Muscle of leg (tissue), 11 donors: Measurements from ENCODE around the gene CD164L2. TPM values are rescaled to one million over a fixed set of nuclear protein-coding genes. Genes with fewer than 3 reads are reported as not detected.

ENCODE experiments used
- DNase-seq: peaks from one replicate; pipeline ENCODE4 v3.0.0; 2013
- H3K27ac ChIP-seq: one replicate; pipeline ENCODE4 v1.5.1; 2013; ENCODE audit warnings: mild to moderate bottlenecking, low read length, control low read depth
- H3K27me3 ChIP-seq: one replicate; pipeline ENCODE4 v1.6.1; 2013; ENCODE audit warnings: low read length; ENCODE audit not compliant: control insufficient read depth, insufficient read depth
- H3K36me3 ChIP-seq: one replicate; pipeline ENCODE4 v1.6.1; 2013; ENCODE audit warnings: low read length; ENCODE audit not compliant: control insufficient read depth, insufficient read depth
- H3K4me1 ChIP-seq: one replicate; pipeline ENCODE4 v1.6.1; 2013; ENCODE audit warnings: low read length; ENCODE audit not compliant: control insufficient read depth, insufficient read depth
- H3K4me3 ChIP-seq: one replicate; pipeline ENCODE4 v1.5.1; 2013; ENCODE audit warnings: low read length, control low read depth
- H3K9me3 ChIP-seq: replicated peaks from 2 replicates; pipeline ENCODE4 v1.6.1; 2013; ENCODE audit warnings: low read depth, low read length; ENCODE audit not compliant: control insufficient read depth
- WGBS: methylation state at CpG from one replicate; pipeline ENCODE4 v1.1.5; 2013; ENCODE audit warnings: missing lambda C conversion rate; ENCODE audit not compliant: insufficient coverage; 5-methylcytosine and 5-hydroxymethylcytosine counted together
- polyA plus RNA-seq, 8 donors: library from polyadenylated mRNA; unstranded; fragments of 120-200 nt; gene quantifications; one replicate each; pipeline versions ENCODE4 v1.2.1 to v1.2.3, GENCODE V29; 2013; ENCODE audit warnings: inconsistent platforms in 1 of 8, low replicate concordance in 1 of 8; ENCODE audit not compliant: insufficient read length in 8 of 8, insufficient read depth in 1 of 8
- total RNA-seq: library from RNA; stranded (reverse); fragments of 120-200 nt; gene quantifications from one replicate; pipeline ENCODE4 v1.2.4, GENCODE V29; 2013

The CD164L2 gene
- total and polyA plus RNA-seq, 9 donors = 0.48 TPM; not detected in 8

DNA sequence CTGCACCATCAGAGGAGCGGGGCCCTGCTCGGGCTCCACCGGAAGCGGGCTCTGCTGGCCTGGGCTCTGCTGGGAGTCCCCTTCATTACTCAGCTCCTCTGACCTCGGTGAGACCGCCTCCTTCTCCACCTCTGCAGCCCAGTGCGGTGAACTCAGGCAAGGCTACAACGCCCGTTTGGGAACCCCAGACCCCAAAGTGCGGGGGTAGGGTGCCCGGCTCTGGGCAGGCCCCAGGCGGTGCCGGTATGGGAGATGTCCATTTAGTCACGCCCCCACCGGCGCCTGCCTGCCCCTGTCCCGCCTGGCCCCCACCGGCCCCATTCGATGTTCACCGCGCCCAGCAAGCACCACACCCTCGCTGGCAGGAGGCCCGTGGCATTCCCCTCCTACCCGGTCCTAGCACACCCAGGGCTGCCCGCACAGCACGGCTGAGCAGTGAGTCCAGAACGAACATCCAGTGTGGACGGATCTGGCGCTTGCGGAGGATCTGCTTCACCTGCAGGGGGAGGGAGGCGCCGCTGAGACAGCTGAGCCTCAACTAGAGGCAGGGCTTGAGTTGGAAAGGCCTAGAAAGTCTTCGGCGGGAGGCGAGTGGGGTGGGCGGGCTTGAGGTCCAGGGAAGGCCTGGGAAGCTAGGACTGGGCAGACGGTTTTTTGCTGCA lies 26.4 kb downstream of the CD164L2 start:
- no peaks in the 10 kb centered on the region for H3K9me3 ChIP-seq
- WGBS = 63% methylated on average over 34 of the region's 37 CpGs
- peaks cover 22% of the 10 kb centered on the region for H3K4me1 ChIP-seq
- no peak overlapping the region for H3K27ac ChIP-seq
- DNase-seq = no peak
- H3K36me3 ChIP-seq = peaks cover 19% of the 10 kb centered on the region
- H3K4me3 ChIP-seq = no peak overlapping the region
- peaks cover 21% of the 10 kb centered on the region for H3K27me3 ChIP-seq

DNA sequence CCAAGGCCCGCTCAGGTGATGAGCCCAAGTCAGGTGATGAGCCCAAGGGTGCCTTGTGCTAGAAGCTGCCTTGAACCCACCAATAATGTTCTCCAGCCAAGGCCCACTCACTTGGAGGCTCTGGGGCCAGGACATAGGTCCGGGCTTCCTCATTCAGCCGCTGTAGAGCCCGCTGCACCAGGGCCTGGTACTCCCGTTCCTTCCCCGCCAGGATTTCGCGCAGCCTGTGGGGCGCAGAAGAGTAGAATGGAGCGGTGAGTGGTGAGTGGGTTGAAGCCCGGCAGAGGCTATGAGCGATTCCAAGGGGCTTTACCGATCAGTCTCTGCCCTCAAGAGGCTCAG lies 26.9 kb downstream of the CD164L2 start:
- Histone ChIP-seq H3K4me3 (no peak overlapping the region), H3K36me3 (peaks cover 14% of the 10 kb centered on the region), H3K4me1 (peaks cover 24% of the 10 kb centered on the region), H3K27me3 (peaks cover 26% of the 10 kb centered on the region), H3K27ac (no peak overlapping the region), H3K9me3 (no peaks in the 10 kb centered on the region)
- no peak for DNase-seq
- 84% methylated on average over 13 of the region's 13 CpGs for WGBS

GRCh38 chr1:27355683-27356082 lies 27.4 kb downstream of the CD164L2 start:
- Histone ChIP-seq H3K27me3 (peaks cover 31% of the 10 kb centered on the region), H3K4me3 (no peak overlapping the region), H3K9me3 (no peaks in the 10 kb centered on the region), H3K36me3 (peaks cover 14% of the 10 kb centered on the region), H3K4me1 (peaks cover 29% of the 10 kb centered on the region), H3K27ac (no peak overlapping the region)
- WGBS = 84% methylated on average over 4 of the region's 5 CpGs
- no peak for DNase-seq

GRCh38 chr1:27353629-27354028 lies 29.5 kb downstream of the CD164L2 start:
- Histone ChIP-seq H3K9me3 (no peaks in the 10 kb centered on the region), H3K36me3 (peaks cover 14% of the 10 kb centered on the region), H3K27ac (no peak overlapping the region), H3K4me3 (no peak overlapping the region), H3K27me3 (peaks cover 38% of the 10 kb centered on the region), H3K4me1 (peaks cover 33% of the 10 kb centered on the region)
- no peak for DNase-seq
- WGBS = 64% methylated on average over 2 of the region's 3 CpGs

DNA sequence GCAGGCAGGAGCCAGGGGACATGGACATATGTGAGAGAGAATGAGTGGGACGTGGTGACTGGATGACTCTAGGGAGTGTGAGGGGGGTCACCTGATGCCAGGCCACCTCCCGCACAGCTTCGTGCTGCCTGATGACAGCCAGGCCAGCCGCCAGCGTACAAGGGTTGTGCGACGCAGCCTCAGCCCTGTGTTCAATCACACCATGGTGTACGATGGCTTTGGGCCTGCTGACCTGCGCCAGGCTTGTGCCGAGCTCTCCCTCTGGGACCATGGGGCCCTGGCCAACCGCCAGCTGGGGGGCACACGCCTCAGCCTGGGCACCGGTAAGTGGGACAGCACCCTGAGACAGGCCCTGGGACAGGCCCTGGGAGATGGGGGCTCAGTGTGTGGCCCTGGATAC lies 30.0 kb downstream of the CD164L2 start:
- Histone ChIP-seq H3K27ac (no peak overlapping the region), H3K9me3 (no peaks in the 10 kb centered on the region), H3K27me3 (peaks cover 37% of the 10 kb centered on the region), H3K4me3 (no peak overlapping the region), H3K4me1 (peaks cover 33% of the 10 kb centered on the region), H3K36me3 (peaks cover 14% of the 10 kb centered on the region)
- 83% methylated on average over 13 of the region's 13 CpGs for WGBS
- DNase-seq = no peak

DNA sequence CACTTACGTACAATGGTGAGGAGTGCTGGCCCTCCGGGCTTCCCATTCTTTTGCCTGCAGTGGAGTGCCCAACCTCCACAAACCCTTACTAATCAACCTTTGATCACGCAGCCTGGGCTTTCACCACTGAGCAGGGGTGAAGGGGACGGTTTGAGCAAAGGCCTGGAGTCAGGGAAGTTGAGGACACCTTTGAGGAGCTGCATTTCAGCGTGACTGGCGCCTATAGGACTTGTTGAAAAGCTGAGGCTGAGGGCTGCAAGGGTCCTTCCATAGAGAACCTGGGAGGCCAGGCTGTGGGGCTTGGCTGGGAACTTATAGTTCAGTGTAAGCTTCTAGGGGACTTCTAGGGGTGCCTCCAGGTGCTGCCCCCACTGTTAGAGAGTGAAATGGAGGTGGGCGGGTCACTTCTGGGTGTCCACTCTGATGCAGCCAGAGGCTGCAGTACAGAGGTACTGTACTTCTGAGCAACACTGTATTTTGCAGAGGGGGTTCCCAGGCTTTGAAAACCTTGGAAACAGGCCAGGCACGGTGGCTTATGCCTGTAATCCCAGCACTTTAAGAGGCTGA lies 31.5 kb downstream of the CD164L2 start:
- H3K4me1 ChIP-seq = peaks cover 21% of the 10 kb centered on the region
- no peak for DNase-seq
- peaks cover 10% of the 10 kb centered on the region for H3K36me3 ChIP-seq
- WGBS = 46% methylated on average over 5 of the region's 8 CpGs
- no peak overlapping the region for H3K4me3 ChIP-seq
- H3K27ac ChIP-seq = no peak overlapping the region
- H3K9me3 ChIP-seq = no peaks in the 10 kb centered on the region
- H3K27me3 ChIP-seq = peaks cover 34% of the 10 kb centered on the region

DNA sequence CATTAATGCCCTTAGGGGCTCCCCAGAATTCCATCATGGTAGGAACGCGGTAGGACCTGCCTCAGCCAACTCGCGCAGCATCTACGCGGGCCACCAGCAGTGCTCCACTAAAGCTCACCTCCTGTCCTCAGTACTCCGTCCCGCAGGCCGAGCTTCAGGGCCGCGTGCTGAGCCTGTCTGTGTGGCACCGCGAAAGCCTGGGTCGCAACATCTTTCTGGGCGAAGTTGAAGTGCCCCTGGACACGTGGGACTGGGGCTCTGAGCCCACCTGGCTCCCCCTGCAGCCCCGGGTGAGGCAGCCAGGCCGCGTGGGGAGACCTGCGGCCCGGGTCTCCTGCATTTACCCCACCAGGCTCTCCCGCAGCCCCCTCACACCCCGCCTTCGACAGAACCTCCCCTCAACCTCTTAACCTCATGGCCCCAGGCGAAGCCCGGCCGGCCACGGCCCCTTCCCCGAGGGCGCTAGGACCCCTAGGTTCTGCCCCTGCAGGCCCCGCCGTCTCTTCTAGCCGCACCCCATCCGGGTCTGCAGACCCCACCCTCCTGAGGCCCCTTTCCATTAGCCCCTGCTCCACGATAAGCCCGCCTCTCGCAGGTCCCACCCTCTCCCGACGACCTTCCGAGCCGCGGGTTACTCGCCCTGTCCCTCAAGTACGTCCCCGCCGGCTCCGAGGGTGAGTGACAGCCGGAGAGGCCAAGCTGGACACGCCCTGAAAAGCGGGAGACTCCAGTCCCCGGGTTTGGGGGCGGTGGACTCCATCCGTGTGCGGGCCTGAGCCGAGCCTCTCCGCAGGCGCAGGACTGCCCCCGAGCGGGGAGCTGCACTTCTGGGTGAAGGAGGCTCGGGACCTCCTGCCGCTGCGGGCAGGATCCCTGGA lies 32.2 kb downstream of the CD164L2 start:
- H3K9me3 ChIP-seq = no peaks in the 10 kb centered on the region
- peaks cover 21% of the 10 kb centered on the region for H3K4me1 ChIP-seq
- 10% methylated on average over 55 of the region's 62 CpGs for WGBS
- H3K27me3 ChIP-seq = peaks cover 37% of the 10 kb centered on the region
- H3K36me3 ChIP-seq = peaks cover 7% of the 10 kb centered on the region
- DNase-seq = peak; percentile 71
- peak overlapping the region; percentile 25 for H3K4me3 ChIP-seq
- H3K27ac ChIP-seq = no peak overlapping the region

DNA sequence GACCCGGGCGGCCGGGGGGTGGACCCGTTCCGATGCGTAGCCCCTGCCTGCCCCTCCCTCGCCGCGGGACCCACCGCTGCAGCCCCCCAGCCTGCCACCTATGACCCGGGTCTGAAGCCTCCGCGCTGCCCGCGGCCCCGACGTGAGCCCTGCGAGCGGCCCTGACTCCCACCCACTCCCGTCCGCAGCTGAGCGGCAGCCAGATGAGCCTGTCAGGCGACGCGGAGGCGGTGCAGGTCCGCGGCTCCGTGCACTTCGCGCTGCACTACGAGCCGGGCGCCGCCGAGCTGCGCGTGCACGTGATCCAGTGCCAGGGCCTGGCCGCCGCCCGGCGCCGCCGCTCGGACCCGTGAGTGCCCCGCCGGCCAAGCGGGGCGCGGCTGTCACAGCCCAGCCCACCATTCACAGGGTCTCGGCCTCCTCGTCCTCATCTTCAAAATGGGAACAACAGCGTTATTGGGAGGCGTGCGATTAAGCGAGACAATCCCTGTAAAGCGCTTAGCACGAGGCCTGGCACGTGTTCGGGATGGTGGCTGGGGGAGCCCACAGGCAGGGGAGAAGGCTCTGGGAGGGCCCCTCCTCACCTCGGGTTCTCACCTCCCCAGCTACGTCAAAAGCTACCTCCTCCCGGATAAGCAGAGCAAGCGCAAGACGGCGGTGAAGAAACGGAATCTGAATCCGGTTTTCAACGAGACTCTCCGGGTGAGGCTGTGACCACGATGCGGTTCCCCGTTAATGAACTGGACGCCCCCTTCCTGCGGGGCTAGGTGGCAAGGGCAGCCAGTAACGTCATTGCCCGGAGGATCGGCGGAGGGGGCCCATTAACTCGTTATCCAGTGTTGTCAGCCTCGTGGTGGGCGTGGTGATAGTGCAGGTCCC lies 33.1 kb downstream of the CD164L2 start:
- Histone ChIP-seq H3K36me3 (no peaks in the 10 kb centered on the region), H3K4me1 (peaks cover 21% of the 10 kb centered on the region), H3K27me3 (peaks cover 37% of the 10 kb centered on the region), H3K4me3 (peak overlapping the region; percentile 30), H3K27ac (no peak overlapping the region), H3K9me3 (no peaks in the 10 kb centered on the region)
- peak; percentile 82 for DNase-seq
- 5% methylated on average over 72 of the region's 84 CpGs for WGBS

GRCh38 chr1:27348861-27349783 lies 34.0 kb downstream of the CD164L2 start:
- Histone ChIP-seq H3K36me3 (no peaks in the 10 kb centered on the region), H3K27ac (no peak overlapping the region), H3K4me3 (peak overlapping the region; percentile 30), H3K9me3 (no peaks in the 10 kb centered on the region), H3K27me3 (peaks cover 37% of the 10 kb centered on the region), H3K4me1 (peaks cover 21% of the 10 kb centered on the region)
- 7% methylated on average over 33 of the region's 51 CpGs for WGBS
- DNase-seq = no peak
